HG03280 (cell line): ENCODE results near the gene CETN1.

Source experiments
- ATAC-seq: cut with Tn5 transposase; IDR thresholded peaks from one replicate; pipeline ENCODE4 v1.9.1; 2021; ENCODE audit warnings: mild to moderate bottlenecking, moderate library complexity; ENCODE audit not compliant: unreplicated experiment

Gene CETN1

DNA sequence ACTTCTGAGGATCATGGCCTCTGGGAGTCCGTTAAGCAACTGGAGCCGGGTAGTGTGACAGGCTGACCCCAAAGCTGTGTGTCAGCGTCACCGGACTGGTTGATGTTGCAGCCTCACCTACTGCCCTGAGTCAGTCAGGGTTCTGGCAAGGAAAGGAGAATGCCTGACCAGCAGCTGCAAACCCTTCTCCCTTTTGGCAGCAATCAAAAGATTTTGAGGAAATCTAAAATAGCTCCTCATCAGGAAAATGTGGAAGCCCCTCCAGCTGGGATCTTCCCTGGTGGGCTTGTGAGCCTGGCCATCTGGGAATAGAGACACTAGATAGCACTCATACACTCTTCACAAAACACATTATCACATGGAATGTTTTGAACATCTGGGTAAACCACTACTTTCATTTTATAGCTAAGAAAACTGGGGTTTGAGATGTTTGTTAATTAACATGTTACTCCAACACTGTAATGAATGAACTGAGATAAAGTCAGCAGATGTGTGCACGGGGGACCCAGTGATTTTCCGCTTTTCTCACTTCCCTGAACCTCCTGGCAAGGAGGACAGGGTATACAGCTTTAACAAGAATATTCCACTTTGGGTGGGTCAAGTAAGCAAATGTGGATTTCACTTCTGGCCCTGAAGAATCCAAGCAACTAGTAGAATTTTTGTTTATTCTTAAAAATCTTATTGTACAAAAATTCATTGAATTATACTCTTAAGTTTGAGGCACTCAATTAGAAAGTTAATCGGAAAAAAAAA lies 41.3 kb downstream of the CETN1 start:
- ATAC-seq, result no peak

DNA sequence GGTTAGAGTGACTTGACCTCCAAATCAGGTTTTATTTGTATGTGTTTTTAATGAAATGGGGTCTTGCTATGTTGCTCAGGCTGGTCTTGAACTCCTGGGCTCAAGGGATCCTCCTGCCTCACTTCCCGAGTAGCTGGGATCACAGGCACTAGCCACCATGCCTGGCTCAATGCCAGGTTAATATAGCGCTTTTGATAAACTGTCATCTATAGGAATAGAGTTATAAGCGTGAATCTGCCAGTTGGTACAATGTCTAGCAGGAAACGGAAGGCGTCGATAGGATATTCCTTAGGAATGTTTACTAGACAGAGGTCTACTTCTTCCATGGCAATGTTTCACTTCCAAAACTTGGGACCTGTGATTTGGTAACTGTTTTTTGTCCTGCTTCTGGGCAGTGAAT lies 42.1 kb downstream of the CETN1 start:
- no peak for ATAC-seq

DNA sequence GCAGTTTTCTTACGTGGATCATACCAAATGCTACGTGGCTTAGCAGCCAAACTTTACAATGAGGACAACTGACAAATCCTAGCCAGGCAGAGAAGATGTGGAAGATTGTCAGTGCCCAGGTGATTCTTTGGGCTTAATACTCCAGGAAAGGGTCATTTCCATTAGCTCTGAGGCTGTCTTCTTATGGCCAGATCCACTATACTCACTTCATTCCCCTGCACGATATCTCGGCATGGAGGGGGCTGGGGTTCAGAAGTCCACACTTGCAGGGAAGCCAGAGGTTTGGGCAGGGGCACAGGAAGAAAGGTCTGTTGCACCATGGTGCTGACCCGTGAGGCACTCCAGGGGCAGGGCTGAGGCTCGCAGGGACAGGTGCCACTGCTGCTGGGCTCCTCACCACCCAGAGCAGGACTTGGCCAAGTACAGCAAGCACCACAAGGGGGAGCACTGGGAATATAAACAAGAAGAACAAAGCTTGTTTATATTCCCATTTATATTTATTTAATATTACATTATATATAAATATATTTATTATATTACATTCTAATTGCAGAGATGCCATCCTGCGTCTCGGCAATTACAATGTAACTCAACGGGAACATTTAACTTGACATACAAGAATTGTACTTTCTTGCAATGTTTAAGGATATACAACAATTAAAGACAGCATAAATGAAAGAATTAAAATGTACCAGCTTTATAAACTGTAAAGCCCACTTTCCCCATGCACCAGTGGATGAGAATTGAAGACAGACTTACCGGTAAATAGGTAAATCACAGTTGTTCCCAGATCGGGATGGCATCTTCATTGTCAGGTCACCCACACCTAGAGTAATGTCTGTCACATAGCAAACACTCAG lies 43.8 kb downstream of the CETN1 start:
- peak; percentile 78 for ATAC-seq

DNA sequence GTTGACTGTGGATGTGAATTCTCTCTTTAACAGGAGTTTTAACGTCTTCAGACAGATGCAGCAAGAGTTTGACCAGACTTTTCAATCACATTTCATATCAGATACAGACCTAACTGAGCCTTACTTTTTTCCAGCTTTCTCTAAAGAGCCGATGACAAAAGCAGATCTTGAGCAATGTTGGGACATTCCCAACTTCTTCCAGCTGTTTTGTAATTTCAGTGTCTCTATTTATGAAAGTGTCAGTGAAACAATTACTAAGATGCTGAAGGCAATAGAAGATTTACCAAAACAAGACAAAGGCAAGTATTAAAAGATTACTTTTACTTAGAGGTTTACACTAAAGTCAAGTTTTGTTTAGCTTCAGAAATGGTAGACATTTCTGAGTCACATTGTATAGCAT lies 47.1 kb downstream of the CETN1 start:
- no peak for ATAC-seq

DNA sequence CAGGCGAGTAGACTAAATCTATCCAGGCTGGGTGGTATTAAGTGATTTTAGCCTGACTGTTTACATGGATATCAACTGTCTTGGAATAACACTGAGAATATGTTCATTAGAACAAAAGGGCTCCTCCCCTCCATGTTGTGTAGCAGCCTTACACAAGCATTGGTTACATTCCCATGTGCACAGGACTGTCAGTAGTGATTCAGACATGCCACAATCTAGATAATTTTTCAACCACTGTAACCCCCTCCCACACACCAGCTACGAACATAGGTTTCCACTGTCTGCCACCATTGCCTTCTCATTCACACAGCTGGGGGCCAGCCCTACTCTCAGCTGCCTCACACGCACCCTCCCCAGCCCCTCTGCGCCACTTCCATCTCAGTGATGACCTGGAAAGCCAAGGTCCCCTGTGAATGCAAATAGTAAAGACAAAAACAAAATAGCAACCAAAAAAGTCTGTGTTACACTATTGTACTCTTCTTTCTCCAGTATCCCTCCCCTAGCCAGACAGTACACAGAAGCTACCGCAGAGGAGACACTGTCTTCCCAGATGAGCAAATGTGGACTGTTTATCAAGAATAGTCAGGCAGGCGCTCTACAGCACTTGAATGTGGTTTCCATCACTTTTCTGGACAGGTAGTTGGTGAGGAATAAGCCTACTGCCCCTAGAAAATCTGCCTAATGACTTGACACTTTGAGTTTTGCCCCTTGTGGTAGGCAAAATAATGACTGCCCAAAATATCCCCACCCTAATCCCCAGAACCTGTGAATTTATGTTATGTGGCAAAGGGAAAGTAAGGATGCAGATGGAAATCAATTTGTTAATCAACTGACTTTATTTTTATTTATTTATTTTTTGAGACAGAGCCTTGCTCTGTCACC lies 49.3 kb downstream of the CETN1 start:
- no peak for ATAC-seq

DNA sequence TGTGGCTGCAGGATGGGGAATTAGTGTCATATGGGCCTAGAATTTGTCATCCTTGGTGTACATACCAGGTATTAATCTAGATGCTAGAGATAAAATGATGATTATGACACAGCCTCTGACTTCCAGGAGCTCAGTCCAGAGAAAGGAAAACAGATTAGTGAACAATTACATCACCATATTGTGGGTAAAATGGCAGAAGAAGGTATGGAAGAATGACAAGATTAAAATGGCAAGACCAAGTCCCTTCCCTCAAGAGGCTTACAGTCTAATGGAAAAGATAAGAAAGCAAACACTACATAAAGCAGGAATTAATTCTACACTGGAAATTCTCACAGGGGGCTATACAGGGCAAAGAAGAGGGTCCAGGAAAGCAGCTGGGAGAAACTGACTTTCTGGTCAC lies 51.4 kb downstream of the CETN1 start:
- ATAC-seq, result no peak
